HTR-8/SVneo (cell line): Measurements from ENCODE around the gene CYB5B.

Source experiments
- DNase-seq: peaks from one replicate; pipeline ENCODE4 v3.0.0; 2011; ENCODE audit warnings: low spot score, mixed read lengths; ENCODE audit not compliant: insufficient read length
- FAIRE-seq: peaks from 2 replicates; lab custom pipeline; 2011; peaks lifted over from hg19 to GRCh38; lab: Jason Lieb, UNC

CYB5B gene

DNA sequence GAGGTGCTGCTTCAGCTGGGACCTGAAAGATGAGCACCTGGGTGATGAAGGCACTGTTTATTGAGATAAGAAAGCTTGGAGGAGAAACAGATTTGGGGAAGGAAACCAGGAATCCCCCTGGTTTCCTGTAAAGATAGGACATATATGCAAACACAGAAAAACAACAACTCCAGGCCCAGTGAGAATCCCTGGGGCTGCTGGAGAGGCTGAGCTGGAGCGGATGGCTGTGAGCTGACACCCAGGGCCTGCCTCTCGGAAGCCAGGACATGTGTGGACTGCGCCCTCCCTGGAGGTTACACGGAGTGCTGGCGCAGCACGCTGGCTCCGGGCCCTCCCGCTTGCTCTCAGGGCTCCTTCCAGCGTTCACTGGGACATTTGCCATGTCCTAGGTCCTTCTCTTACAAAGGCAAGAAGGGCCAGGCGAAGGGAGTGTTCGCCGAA lies 57.5 kb downstream of the CYB5B start:
- DNase-seq, result no peak
- no peak for FAIRE-seq

DNA sequence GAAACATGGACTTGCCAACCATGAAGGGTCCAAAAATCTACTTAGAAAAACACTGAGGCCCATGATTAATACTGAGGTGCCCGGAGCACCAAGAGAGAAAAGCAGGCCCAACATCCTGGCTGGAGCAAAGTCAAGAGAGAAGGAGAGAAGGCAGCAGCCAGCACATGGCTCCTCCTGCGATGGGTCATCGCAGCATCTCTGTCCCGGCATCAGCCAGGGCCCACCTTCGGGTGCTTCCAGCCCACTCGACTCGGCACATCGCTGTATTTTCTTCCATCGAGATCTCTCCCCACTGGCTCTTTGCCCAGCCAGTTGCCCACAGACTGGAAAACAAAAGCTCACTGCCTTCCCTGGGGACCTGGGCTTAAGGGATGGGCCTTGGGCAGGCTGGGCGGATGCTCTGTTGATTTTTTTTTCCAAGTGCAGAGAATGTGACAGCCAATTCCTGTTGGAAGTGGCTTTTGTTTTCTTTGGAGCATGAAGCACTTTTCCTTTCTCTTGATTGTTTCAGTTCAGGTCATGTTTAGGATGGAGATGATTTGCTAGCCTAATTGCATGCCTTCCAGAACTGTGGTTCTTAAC lies 58.1 kb downstream of the CYB5B start:
- DNase-seq (no peak), FAIRE-seq (no peak)

DNA sequence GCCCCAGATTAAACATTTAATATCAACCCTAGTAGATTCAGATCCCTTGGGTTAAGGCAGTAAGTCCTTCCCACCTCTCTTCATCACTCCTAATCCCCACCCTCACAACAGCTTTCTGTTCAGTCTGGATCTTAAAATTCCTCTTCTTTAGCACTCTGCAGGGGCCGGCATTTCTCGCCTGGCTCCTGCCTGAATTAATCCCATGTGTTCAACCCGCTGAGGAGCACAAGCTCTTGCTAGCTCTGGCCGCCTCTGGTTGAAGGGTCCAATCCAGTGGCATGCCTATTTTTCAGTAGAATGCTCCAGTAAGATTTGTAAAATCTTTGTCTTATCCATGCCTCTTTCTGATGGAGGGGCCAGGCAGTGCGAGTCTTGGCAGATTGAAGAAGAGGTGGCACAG lies 59.2 kb downstream of the CYB5B start:
- FAIRE-seq (no peak), DNase-seq (no peak)

DNA sequence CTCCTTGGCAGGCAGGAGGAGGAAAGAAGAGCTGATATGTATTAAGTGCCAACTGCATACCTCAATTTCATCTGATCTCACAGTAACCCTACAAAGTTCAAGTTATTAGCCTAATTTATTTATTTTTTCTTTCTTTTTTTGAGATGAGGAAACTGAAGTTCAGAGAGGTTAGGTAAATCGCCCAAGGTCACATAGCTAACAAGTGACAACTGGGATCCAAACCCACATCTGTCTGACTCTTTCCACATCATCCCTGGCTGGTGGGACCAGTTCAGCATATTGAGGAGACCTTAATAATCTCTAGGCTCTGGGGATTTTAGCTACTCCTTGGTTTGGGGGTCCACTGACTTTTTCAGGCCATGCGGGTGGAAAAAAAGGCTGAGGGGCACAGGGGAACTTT lies 60.9 kb downstream of the CYB5B start:
- FAIRE-seq (no peak), DNase-seq (no peak)

DNA sequence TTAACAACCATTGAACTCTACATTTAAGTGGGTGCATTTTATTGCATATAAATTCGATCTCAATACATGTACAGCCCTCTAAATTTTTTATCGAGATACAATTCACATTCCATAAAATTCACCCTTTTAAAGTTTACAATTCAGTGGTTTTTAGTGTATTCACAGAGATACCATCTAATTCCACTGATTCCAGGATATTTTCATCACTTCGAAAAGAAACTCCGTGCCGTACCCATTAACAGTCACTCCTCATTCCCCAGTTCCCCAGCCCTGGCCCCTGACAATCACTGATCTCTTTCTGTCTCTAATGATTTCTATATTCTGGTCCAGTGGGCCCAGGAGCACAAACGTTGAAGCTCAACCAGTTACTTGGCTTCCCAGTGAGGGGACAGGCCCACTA lies 61.4 kb downstream of the CYB5B start:
- DNase-seq (no peak), FAIRE-seq (no peak)

DNA sequence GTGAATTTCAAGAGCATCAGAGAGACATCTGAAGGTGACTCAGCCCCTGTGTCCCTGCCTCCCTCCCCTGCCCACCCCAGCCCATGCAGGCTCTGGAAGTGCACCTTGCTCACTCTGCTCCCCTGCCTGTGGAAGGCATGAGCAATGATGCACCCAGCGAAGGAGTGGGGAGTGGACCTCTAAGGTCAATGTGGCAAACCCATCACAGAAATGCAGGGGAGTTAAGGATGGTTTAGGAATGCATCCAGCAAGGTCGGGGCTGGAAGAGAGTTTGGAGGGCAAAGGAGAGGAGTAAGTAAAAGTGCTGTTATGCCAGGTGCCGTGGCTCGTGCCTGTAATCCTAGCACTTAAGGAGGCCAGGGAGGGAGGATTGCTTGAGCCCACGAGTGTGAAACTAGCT lies 61.9 kb downstream of the CYB5B start:
- DNase-seq, result no peak
- FAIRE-seq, result no peak

DNA sequence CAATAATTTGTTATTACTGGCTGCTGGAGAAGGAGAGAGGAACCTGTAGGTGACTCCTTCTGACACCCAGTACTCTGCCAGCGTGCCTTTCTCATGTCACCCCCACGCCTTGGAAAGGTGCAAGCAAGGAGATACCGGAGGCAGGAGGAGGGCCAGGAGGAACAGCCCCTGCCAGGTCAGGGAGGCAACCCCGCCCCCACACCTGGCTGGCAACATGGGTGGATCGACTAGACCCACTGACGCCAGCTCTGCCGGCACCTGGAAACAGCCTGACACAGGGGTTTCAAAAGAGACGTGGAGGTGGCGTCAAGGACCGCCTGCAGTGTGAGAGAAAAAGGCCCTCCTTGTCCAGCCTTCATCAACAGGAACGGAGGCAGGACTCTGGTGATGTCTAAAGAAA lies 62.3 kb downstream of the CYB5B start:
- FAIRE-seq (no peak), DNase-seq (no peak)

DNA sequence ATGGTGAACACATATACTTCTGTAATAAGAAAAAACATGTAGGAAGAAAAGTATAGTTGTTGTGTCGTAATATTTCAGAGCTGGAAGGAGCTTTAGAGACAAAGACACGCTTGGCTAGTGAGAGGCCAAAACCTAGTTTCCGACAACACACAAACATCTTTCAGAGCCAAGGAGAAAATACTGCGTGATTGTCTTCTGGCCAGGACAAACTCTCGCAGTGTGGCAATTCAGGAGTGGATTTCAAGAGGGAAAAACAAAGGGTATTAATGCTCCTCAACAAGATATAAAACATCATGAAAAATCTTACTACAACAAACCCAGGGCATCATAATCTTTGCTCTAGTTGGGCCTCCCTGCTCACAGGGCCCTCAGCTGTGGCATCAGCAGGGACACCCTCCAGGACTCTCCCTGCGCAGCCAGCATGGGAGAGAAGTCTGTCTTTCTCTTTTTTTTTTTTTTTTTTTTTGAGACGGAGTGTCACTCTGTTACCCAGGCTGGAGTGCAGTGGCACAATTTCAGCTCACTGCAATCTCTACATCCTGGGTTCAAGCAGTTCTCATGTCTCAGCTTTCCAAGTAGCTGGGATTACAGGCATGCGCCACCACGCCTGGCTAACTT lies 66.4 kb downstream of the CYB5B start:
- no peak for FAIRE-seq
- no peak for DNase-seq

DNA sequence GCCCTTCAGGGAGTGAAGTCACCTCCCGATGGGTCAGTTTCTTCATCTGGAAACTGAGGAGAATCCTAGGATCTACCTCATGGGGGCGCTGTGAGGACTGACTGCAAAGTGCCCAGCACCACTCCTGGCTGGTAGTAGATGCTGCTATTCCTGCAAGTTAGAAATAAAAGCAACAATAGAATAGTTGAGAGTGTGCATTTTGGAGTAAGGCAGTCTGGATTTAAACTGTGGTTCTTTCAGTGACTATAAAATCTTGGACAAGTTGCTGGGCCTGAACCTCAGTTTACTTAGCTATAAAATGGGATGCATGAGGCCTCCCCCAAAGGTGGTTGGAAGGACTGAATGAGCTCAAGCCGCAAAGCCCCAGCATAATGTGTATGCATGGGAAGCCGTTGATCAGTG lies 70.6 kb downstream of the CYB5B start:
- DNase-seq (no peak), FAIRE-seq (no peak)

DNA sequence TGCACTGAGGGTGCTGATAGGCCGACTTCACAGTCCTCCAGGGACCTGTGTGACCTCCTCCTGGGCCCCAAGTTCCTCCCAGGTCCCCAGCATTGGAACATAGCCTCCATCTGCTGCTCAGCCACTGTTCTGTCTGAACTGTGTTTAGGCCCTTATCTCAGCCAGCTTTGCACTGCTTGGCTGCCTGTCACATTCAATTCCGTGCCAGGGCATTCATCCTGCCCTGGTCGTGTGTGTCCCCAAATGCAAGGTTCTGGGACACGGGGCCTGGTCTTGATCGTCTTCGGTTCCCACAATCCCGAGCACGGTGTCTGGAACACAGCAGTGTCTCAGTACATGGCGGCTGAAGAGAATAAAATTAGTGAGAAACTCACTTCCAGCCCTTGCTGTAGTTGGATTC lies 71.4 kb downstream of the CYB5B start:
- FAIRE-seq (peak; percentile 23), DNase-seq (no peak)

DNA sequence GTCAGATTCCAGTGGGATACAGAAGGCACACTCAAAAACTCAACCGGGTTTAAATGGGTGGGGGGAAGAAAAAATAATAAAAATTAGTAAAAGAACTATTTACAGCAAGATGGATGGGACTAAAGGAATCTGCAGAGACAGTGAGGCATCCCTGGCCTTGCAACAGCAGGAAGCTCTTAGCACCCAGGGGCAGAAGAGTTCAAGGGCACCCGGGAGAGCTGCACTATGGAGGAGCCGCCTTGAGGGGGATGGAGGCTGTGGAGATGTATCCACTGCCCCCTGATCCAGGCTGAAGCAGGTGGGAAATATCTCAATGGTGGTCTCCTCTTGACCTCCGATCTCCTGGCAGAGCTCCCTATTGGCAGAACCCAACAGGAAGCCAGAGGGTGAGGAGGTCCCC lies 72.0 kb downstream of the CYB5B start:
- FAIRE-seq, result no peak
- no peak for DNase-seq

DNA sequence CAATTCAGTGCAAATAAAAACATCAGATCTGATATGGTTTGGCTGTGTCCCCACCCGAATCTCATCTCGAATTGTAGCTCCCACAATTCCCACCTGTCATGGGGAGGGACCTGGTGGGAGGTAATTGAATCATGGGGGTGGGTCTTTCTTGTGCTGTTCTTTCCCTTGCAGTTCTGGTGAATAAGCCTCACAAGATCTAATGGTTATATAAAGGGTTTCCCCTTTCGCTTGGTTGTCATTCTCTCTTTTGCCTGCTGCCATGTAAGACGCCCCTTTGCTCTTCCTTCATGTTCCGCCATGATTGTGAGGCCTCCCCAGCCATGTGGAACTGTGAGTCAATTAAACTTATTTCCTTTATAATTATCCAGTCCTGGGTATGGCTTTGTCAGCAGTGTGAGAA lies 72.5 kb downstream of the CYB5B start:
- FAIRE-seq, result no peak

DNA sequence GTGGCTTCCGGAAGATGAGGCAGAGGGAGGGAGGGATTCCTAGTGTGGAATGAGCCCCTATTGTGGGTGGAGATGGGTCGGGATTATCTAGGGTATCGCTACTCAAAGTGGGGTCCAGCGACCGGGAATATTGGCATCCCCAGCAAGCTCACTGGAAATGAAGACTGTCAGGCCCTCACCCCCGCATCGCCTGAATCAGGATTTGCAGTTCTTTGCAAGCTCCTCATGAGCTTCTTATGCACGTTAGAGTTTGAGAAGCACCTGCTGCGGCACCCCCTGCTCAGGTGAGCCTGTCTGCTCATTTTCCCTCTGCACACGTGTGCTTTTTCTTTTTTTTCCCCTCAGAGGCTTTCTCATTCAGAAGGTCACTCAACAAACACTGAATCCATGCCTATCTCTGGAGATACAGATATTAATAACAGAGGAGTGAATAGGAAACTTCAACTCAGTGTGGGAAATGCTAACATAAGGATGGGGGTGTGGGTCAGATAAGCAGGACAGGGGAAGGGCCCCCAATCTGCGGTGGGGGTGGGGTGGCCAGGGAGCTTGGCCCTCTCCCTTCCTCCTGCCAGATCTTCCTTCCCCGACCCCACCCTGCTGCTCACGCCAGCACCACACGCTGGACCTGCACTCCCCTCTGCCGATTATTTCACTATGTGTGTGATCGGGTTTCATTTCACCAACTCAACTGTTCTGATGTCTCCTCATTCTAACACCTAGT lies 73.6 kb downstream of the CYB5B start:
- no peak for FAIRE-seq
- DNase-seq, result no peak

More for the DNA sequence above, 72.5 kb downstream of the CYB5B start:
- no peak for DNase-seq

DNA sequence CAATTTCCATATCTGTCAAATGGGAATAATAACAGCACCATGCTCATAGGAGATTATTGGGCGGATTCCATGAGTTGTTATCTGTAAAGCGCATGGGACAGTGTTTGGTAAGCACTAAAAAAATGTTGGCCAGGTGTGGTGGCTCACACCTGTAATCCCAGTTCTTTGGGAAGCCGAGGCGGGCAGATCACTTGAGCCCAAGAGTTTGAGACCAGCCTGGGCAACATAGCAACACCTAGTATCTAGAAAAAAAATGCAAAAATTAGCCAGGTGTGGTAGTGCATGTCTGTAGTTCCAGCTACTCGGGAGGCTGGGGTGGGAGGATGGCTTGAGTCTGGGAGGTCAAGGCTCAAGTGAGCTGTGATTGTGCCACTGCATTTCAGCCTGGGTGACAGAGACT lies 74.5 kb downstream of the CYB5B start:
- no peak for DNase-seq
- no peak for FAIRE-seq

DNA sequence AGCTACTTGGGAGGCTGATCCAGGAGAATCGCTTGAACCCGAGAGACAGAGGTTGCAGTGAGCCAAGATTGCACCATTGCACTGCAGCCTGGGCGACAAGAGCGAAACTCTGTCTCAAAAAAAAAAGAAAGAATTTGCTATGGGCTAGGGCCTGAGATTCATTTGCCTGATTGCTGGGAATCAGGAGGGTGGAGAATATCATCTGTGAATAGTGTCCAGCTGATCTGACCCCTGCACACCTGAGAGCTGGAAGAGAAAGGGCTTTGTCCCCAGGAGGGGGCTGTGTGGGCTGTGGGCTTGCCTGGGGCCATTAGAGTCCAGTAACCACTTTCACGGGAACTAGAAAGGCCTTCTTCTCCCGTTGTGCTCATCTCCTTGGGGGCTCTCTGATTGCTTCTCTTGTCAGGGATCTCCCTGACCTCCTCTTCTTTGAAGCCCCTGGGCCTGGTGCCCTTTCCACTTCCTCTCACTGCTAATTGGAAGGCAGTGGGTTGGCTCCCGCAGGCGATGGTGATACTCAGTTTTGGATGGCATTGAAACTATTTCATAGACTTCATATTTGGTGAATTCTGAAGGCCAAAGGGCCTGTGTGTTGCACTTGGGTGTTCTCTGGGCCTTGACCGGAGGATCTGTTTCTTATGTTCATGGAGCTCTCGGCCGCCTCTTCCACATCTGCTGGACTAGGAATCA lies 75.3 kb downstream of the CYB5B start:
- DNase-seq, result no peak
- no peak for FAIRE-seq

DNA sequence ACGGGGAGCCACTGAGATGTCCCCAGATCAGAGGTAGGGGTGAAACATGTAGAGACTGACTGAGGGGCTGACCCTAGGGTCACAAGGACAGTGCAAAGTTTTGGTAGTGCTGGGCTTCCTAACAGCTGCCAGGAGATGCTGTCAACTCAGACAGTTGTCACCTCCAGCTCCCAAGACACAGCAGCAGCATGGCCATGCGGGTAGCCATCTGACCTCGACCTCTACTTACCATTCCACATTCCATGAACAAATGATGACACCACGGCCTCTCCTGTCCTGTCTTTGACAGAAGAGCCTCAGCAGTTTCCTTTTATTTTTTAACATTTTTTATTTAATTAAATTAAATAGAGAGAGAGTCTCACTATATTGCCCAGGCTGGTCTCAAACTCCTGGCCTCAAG lies 76.1 kb downstream of the CYB5B start:
- FAIRE-seq, result no peak
- DNase-seq, result no peak

DNA sequence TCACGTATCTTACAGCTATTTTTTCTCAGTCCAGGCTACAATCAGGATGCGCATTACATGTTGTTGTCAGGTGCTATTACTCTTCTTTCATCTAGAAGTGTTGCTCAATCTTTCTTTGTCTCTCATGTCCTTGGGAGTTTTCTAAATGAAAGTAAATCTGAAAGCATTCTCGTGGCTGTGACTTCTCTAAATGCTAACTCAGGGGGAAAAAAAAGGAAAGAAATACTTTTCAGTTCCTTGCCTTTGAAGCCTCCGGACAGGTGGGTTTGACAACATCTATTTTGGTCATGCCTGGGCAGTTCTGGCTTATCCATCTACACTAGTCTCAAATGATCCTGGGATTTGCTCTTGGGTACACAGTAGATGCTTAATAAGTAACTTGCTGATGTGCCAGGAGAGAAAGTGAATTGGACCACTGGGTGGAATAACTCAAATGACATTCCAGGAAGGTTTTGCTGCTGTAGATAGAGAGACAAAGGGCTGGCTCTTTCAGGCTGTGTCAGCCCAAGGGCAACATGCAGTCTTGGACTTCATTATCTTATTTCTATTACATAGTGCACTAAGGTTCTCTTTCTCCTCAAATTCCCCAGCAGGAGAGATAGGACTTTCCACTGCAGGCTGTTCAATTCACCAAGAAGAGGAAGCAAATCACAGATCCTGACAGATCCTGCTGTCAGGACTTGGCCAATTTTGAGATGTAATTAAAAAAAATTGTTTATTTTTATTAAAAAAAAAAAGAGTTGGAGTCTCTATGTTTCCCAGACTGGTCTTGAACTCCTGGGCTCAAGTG lies 77.7 kb downstream of the CYB5B start:
- FAIRE-seq, result no peak
- DNase-seq, result no peak

DNA sequence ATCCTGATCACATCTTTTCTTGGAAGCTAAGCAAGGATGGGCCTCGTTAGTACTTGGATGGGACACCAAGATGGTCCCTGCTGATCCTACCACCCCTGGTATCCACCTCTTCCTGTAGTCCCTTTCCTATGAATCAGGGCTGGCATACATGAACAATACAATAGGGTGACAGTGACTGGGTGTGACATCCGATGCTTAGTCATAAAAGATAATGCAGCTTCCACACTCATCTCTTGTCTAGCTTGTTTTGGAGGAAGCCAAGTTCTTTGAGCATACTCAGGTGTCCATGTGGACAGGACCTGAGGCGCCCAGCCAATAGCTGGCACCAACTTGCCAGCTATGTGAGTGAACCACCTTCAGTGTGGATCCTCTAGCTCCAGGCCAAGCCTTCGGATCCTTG lies 78.8 kb downstream of the CYB5B start:
- DNase-seq (no peak), FAIRE-seq (no peak)

DNA sequence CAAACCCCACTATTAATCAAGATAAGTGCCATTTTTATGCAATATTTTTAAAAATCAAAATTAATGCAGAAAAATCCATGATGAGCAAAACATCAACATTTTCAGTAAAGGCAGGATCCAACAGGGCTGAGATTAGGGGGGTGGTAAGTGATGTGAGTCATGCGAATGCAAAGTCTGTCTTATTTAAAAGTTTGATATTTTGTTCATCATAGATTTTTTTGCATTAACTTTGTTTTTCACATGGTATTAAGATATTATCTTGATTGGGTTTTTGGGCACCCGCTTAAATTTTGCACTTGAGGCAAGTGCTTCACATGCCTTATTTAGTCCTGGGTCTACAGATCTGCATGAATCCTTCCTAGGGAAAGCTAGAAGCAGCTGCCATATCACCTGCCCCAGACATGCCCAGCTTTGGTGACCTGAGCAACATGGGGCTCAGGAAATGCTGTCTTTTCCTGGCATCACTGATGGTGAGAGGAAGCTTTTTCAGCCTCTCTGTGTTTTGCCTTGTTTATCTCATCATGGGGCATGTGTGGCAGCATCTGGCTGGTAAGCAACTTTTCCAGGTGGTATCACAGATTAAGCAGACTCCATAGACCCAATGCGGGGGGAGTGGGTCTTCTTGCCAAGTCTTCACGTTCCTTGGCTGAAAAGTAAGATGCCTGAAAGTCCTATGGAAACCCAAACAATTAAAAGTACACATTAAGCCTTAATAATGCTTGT lies 83.8 kb downstream of the CYB5B start:
- DNase-seq (no peak), FAIRE-seq (no peak)

DNA sequence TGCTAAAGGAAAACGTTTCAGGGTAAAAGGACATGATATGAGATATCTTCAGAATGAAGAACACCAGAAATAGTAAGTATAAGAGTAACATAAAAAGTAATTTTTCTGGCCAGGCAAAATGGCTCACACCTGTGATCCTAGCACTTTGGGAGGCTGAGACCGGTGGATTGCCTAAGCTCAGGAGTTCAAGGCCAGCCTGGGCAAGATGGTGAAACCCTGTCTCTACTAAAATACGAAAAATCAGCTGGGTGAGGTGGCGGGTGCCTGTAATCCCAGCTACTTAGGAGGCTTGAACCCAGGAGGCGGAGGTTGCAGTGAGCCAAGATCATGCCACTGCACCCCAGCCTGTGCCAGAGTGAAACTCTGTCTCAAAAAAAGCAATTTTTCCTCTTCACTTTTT lies 84.7 kb downstream of the CYB5B start:
- DNase-seq (no peak), FAIRE-seq (no peak)
